Activated CD8-positive, alpha-beta T cell treated with anti-CD3 and anti-CD28 coated beads, Interleukin-2, amount 10 ng/mL, durations not matched to agents 7 days and 5 days (primary cell): ENCODE data around the gene PRXL2A. TPM values are rescaled to one million over a fixed set of nuclear protein-coding genes. Genes with fewer than 3 reads are reported as not detected.
A peak's percentile ranks its signal among the peaks of the same experiment; 100 is the strongest.

Source experiments
- ATAC-seq: fragments of 150-1000 bp; cut with Tn5 transposase; one replicate; pipeline ENCODE4 v1.10.0; 2021; ENCODE audit warnings: moderate library complexity
- CTCF ChIA-PET: fragments of 350-600 bp; sonication (Branson Sonifier 250); formaldehyde crosslinking; loops from one replicate; lab custom pipeline; 2021; ENCODE audit warnings: antibody characterized with exemption; lab: Charles Lee
- POLR2A ChIA-PET: fragments of 350-600 bp; sonication (Branson Sonifier 250); formaldehyde crosslinking; loops from one replicate; lab custom pipeline; 2021; ENCODE audit warnings: antibody characterized with exemption; lab: Charles Lee
- DNase-seq: peaks from one replicate; pipeline ENCODE4 v3.0.0-alpha.2; 2020
- H3K27ac Mint-ChIP-seq: one replicate; pipeline ENCODE4 v1.8.0; 2021; ENCODE audit warnings: mild to moderate bottlenecking, mixed read lengths
- H3K27me3 Mint-ChIP-seq: one replicate; pipeline ENCODE4 v1.8.0; 2021; ENCODE audit warnings: low read depth, mixed read lengths
- H3K36me3 Mint-ChIP-seq: one replicate; pipeline ENCODE4 v1.8.0; 2021; ENCODE audit warnings: low read depth, mixed read lengths
- H3K4me1 Mint-ChIP-seq: one replicate; pipeline ENCODE4 v1.8.0; 2021; ENCODE audit warnings: low read depth, mixed read lengths
- H3K4me3 Mint-ChIP-seq: one replicate; pipeline ENCODE4 v1.8.0; 2021; ENCODE audit warnings: mild to moderate bottlenecking, mixed read lengths
- H3K9me3 Mint-ChIP-seq: one replicate; pipeline ENCODE4 v1.8.0; 2022; ENCODE audit warnings: mixed read lengths; ENCODE audit not compliant: insufficient read depth
- total RNA-seq, 2 experiments: library from RNA; stranded (reverse); gene quantifications; one replicate each; pipeline ENCODE4 v1.2.3, GENCODE V29; 2021

The PRXL2A gene
- total RNA-seq, 2 experiments from 2014 or later, result 14.9 to 15.3 TPM

- no peaks in the 10 kb centered on the region for H3K27me3 Mint-ChIP-seq
- H3K4me3 Mint-ChIP-seq, result no peak overlapping the region
- ATAC-seq, result no peak
- H3K27ac Mint-ChIP-seq, result no peak overlapping the region
- ChIA-PET POLR2A (no interaction called here), CTCF (interaction anchor here (1.3 to 2.6 kb wide), 3 partner anchors 18 to 80 kb away, joined by 4 to 12 read pairs (median 5); no protein-coding TSS in a partner anchor)
- H3K9me3 Mint-ChIP-seq, result no peaks in the 10 kb centered on the region
- peaks cover 13% of the 10 kb centered on the region for H3K36me3 Mint-ChIP-seq
- DNase-seq, result no peak
- no peaks in the 10 kb centered on the region for H3K4me1 Mint-ChIP-seq
Observed at GRCh38 chr10:80425901-80426300, 17.6 kb downstream of the PRXL2A start.

DNA sequence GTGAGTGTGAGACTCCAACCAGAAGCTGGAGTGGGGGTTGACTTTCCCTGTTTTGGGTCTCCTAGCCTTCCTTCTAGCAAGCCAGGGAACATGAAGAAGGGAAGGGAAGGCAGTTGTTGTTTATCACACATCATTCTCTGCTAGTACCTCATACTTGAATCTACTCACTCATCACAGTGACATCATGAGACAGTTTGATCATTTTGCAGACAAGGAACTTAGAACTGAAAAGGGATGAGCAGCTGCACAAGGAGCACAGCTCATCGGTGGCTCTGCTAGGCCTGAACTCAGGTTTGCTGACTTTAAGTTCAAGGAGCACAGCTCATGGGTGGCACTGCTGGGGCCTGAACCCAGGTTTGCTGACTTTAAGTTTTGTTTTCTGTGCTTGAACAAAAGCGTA, 19.2 kb downstream of the PRXL2A start:
- Mint-ChIP-seq H3K4me1 (no peaks in the 10 kb centered on the region), H3K27ac (peak overlapping the region; percentile 35), H3K9me3 (no peaks in the 10 kb centered on the region), H3K4me3 (no peak overlapping the region), H3K36me3 (peaks cover 14% of the 10 kb centered on the region), H3K27me3 (no peaks in the 10 kb centered on the region)
- ChIA-PET POLR2A (interaction anchor here (0.6 kb wide), 1 partner anchor 52 kb away, joined by 3 read pairs; no protein-coding TSS in a partner anchor), CTCF (no interaction called here)
- DNase-seq (no peak), ATAC-seq (no peak)

GRCh38 chr10:80429521-80429973, 21.2 kb downstream of the PRXL2A start:
- Mint-ChIP-seq H3K27ac (no peak overlapping the region), H3K27me3 (no peaks in the 10 kb centered on the region), H3K4me3 (no peak overlapping the region), H3K4me1 (no peaks in the 10 kb centered on the region), H3K36me3 (peaks cover 11% of the 10 kb centered on the region), H3K9me3 (no peaks in the 10 kb centered on the region)
- ATAC-seq (no peak), DNase-seq (no peak)
- ChIA-PET POLR2A (no interaction called here), CTCF (interaction anchor here (1.2 kb wide), 1 partner anchor 76 kb away, joined by 5 read pairs; no protein-coding TSS in a partner anchor)

- peaks cover 7% of the 10 kb centered on the region for H3K36me3 Mint-ChIP-seq
- DNase-seq (no peak), ATAC-seq (no peak)
- CTCF ChIA-PET, result interaction anchor here (0.9 to 4.2 kb wide), 4 partner anchors 11 to 72 kb away, joined by 3 to 13 read pairs (median 6); no protein-coding TSS in a partner anchor
- H3K4me1 Mint-ChIP-seq, result no peaks in the 10 kb centered on the region
- H3K9me3 Mint-ChIP-seq, result no peaks in the 10 kb centered on the region
- H3K27ac Mint-ChIP-seq, result no peak overlapping the region
- H3K4me3 Mint-ChIP-seq, result no peak overlapping the region
- POLR2A ChIA-PET, result no interaction called here
- H3K27me3 Mint-ChIP-seq, result peaks cover 8% of the 10 kb centered on the region
Observed at GRCh38 chr10:80433134-80433533, 24.8 kb downstream of the PRXL2A start.

DNA sequence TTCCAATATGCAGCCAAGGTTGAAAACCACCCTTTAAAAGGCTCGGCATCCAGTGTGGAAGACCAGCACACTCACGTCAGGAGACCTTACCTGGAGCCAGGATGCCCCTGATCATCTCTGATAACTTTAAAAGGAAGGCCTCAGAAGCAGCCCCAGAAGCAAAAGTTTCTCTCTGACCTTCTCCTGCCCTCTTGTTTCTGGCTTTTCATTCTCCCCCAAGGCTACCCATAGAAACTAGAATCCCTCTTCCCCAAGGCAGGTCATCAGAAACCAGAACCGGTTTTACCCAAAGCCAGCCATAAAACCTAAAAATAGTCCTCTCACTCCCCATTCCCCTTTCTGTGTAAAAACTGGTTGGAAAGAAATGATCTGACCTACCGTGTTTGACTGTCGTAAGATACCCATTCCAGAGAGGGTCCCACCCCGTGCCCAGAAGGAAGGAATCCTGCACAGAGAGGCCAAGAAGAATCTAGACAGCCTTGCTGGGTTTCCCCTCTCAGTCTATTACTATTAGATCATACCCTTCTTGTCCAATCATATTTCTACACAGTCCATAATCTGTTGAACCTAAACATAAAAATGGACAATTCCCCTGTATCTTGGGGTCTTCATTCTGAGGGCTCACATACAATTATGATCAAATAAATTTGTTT, 28.2 kb downstream of the PRXL2A start:
- Mint-ChIP-seq H3K27me3 (peaks cover 11% of the 10 kb centered on the region), H3K4me1 (no peaks in the 10 kb centered on the region), H3K27ac (no peak overlapping the region), H3K9me3 (no peaks in the 10 kb centered on the region), H3K36me3 (peaks cover 3% of the 10 kb centered on the region), H3K4me3 (no peak overlapping the region)
- ChIA-PET CTCF (interaction anchor here (1.9 kb wide), 1 partner anchor 69 kb away, joined by 11 read pairs; no protein-coding TSS in a partner anchor), POLR2A (no interaction called here)
- no peak for DNase-seq
- no peak for ATAC-seq

DNA sequence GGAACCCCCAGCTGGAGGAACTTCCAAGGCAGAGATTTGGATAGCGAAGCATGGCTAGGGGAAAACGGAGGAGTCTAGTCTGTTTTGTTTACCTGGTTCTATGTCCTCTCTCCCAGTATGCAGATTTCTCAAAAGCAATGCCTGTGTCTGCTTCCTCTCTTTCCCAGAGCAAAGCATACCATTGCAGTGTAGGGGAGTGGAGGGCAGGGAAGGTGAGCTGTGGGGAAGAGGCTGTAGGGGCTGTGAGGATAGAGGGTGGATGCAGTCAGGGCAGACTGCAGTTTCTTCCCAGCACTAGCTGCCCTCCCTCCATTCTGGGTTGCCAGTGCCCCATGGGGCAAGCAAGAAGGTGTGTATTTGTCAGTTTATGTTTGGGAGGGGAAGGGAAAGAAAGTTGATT, 28.9 kb downstream of the PRXL2A start:
- Mint-ChIP-seq H3K27ac (no peak overlapping the region), H3K9me3 (no peaks in the 10 kb centered on the region), H3K4me1 (no peaks in the 10 kb centered on the region), H3K36me3 (no peaks in the 10 kb centered on the region), H3K27me3 (peaks cover 11% of the 10 kb centered on the region), H3K4me3 (no peak overlapping the region)
- DNase-seq (no peak), ATAC-seq (no peak)
- ChIA-PET POLR2A (no interaction called here), CTCF (interaction anchor here (1.9 kb wide), 1 partner anchor 68 kb away, joined by 11 read pairs; no protein-coding TSS in a partner anchor)

GRCh38 chr10:80441831-80442230, 33.5 kb downstream of the PRXL2A start:
- ChIA-PET CTCF (interaction anchor here (0.6 to 35.6 kb wide), 5 partner anchors 11 to 64 kb away, joined by 3 to 1113 read pairs (median 27); no protein-coding TSS in a partner anchor), POLR2A (no interaction called here)
- Mint-ChIP-seq H3K36me3 (no peaks in the 10 kb centered on the region), H3K27ac (no peak overlapping the region), H3K27me3 (peaks cover 19% of the 10 kb centered on the region), H3K9me3 (no peaks in the 10 kb centered on the region), H3K4me1 (peaks cover 32% of the 10 kb centered on the region), H3K4me3 (no peak overlapping the region)
- DNase-seq, result no peak
- no peak for ATAC-seq

GRCh38 chr10:80442879-80443278, 34.5 kb downstream of the PRXL2A start:
- ChIA-PET POLR2A (interaction anchor here (1.1 to 1.4 kb wide), 2 partner anchors 11 to 93 kb away, joined by 3 to 5 read pairs; no protein-coding TSS in a partner anchor), CTCF (interaction anchor here (0.9 to 35.6 kb wide), 8 partner anchors 8 to 65 kb away, joined by 3 to 1113 read pairs (median 8); no protein-coding TSS in a partner anchor)
- Mint-ChIP-seq H3K9me3 (no peaks in the 10 kb centered on the region), H3K36me3 (no peaks in the 10 kb centered on the region), H3K27me3 (peaks cover 21% of the 10 kb centered on the region), H3K4me3 (no peak overlapping the region), H3K27ac (no peak overlapping the region), H3K4me1 (peaks cover 39% of the 10 kb centered on the region)
- DNase-seq, result no peak
- ATAC-seq, result no peak

- Mint-ChIP-seq H3K4me3 (no peak overlapping the region), H3K27ac (peak overlapping the region; percentile 82), H3K27me3 (peaks cover 18% of the 10 kb centered on the region), H3K9me3 (no peaks in the 10 kb centered on the region), H3K4me1 (peaks cover 39% of the 10 kb centered on the region), H3K36me3 (no peaks in the 10 kb centered on the region)
- peak; percentile 80 for ATAC-seq
- DNase-seq, result peak; percentile 71
- POLR2A ChIA-PET, result interaction anchor here (0.9 to 2.2 kb wide), 10 partner anchors 10 to 93 kb away, joined by 3 to 14 read pairs (median 4); no protein-coding TSS in a partner anchor
- CTCF ChIA-PET, result interaction anchor here (1.0 to 35.6 kb wide), 30 partner anchors 8 to 257 kb away, joined by 3 to 1113 read pairs (median 8); partner anchors contain the start of genes PRXL2A and TSPAN14
Observed at GRCh38 chr10:80443531-80443974, 35.2 kb downstream of the PRXL2A start.

GRCh38 chr10:80444124-80444523, 35.8 kb downstream of the PRXL2A start:
- Mint-ChIP-seq H3K9me3 (no peaks in the 10 kb centered on the region), H3K4me3 (no peak overlapping the region), H3K4me1 (peaks cover 39% of the 10 kb centered on the region), H3K36me3 (no peaks in the 10 kb centered on the region), H3K27me3 (peaks cover 15% of the 10 kb centered on the region), H3K27ac (peak overlapping the region; percentile 82)
- ChIA-PET POLR2A (interaction anchor here (0.9 to 2.2 kb wide), 10 partner anchors 9 to 92 kb away, joined by 3 to 14 read pairs (median 4); no protein-coding TSS in a partner anchor), CTCF (interaction anchor here (1.0 to 35.6 kb wide), 33 partner anchors 9 to 256 kb away, joined by 3 to 1113 read pairs (median 7); partner anchors contain the start of genes PRXL2A and TSPAN14)
- no peak for DNase-seq
- peak; percentile 16 for ATAC-seq

GRCh38 chr10:80444646-80445319, 36.4 kb downstream of the PRXL2A start:
- ATAC-seq (peak; percentile 89), DNase-seq (peak; percentile 62)
- ChIA-PET POLR2A (interaction anchor here (0.6 to 2.2 kb wide), 8 partner anchors 10 to 88 kb away, joined by 3 to 14 read pairs (median 4); no protein-coding TSS in a partner anchor), CTCF (interaction anchor here (0.9 to 35.6 kb wide), 36 partner anchors 8 to 255 kb away, joined by 3 to 1113 read pairs (median 7); partner anchors contain the start of genes PRXL2A and TSPAN14)
- peak overlapping the region; percentile 82 for H3K27ac Mint-ChIP-seq
- H3K4me3 Mint-ChIP-seq, result no peak overlapping the region
- H3K9me3 Mint-ChIP-seq, result no peaks in the 10 kb centered on the region
- H3K27me3 Mint-ChIP-seq, result peaks cover 16% of the 10 kb centered on the region
- peaks cover 39% of the 10 kb centered on the region for H3K4me1 Mint-ChIP-seq
- no peaks in the 10 kb centered on the region for H3K36me3 Mint-ChIP-seq
